ENCODE results near the gene SDS.

The SDS gene

GRCh38 chr12:113391650-113392337 is 11.9 kb downstream of the SDS start:
- Mint-ChIP-seq H3K27ac (ENCODE audit: low read depth) (no peak overlapping the region), H3K27me3 (no peaks in the 10 kb centered on the region), H3K36me3 (ENCODE audit: insufficient read depth) (peaks cover 8% of the 10 kb centered on the region), H3K9me3 (no peaks in the 10 kb centered on the region), H3K4me1 (no peaks in the 10 kb centered on the region), H3K4me3 (no peak overlapping the region)
- ATAC-seq (replicated peaks; ENCODE audit: extremely low read depth, poor library complexity, severe bottlenecking) (no peak), DNase-seq (ENCODE audit: low spot score in 2 of 2) (no peak)

- Mint-ChIP-seq H3K36me3 (ENCODE audit: insufficient read depth) (peaks cover 8% of the 10 kb centered on the region), H3K4me3 (no peak overlapping the region), H3K9me3 (no peaks in the 10 kb centered on the region), H3K27ac (ENCODE audit: low read depth) (no peak overlapping the region), H3K4me1 (no peaks in the 10 kb centered on the region), H3K27me3 (no peaks in the 10 kb centered on the region)
- DNase-seq (ENCODE audit: low spot score in 2 of 2) (no peak), ATAC-seq (replicated peaks; ENCODE audit: extremely low read depth, poor library complexity, severe bottlenecking) (no peak)
Measured at GRCh38 chr12:113391145-113391544, 12.5 kb downstream of the SDS start.

- Mint-ChIP-seq H3K27ac (ENCODE audit: low read depth) (no peak overlapping the region), H3K4me1 (no peaks in the 10 kb centered on the region), H3K36me3 (ENCODE audit: insufficient read depth) (peaks cover 8% of the 10 kb centered on the region), H3K27me3 (no peaks in the 10 kb centered on the region), H3K9me3 (no peaks in the 10 kb centered on the region), H3K4me3 (no peak overlapping the region)
- ATAC-seq (replicated peaks; ENCODE audit: extremely low read depth, poor library complexity, severe bottlenecking) (no peak), DNase-seq (ENCODE audit: low spot score in 2 of 2) (no peak)
Measured at GRCh38 chr12:113390064-113391043, 13.3 kb downstream of the SDS start.

- Mint-ChIP-seq H3K36me3 (ENCODE audit: insufficient read depth) (peaks cover 16% of the 10 kb centered on the region), H3K27ac (ENCODE audit: low read depth) (no peak overlapping the region), H3K9me3 (no peaks in the 10 kb centered on the region), H3K27me3 (no peaks in the 10 kb centered on the region), H3K4me1 (no peaks in the 10 kb centered on the region), H3K4me3 (no peak overlapping the region)
- ATAC-seq (replicated peaks; ENCODE audit: extremely low read depth, poor library complexity, severe bottlenecking) (no peak), DNase-seq (ENCODE audit: low spot score in 2 of 2) (no peak)
Measured at GRCh38 chr12:113388351-113388750, 15.3 kb downstream of the SDS start.

- Mint-ChIP-seq H3K4me1 (no peaks in the 10 kb centered on the region), H3K27me3 (no peaks in the 10 kb centered on the region), H3K4me3 (no peak overlapping the region), H3K9me3 (no peaks in the 10 kb centered on the region), H3K27ac (ENCODE audit: low read depth) (no peak overlapping the region), H3K36me3 (ENCODE audit: insufficient read depth) (peaks cover 16% of the 10 kb centered on the region)
- DNase-seq (ENCODE audit: low spot score in 2 of 2) (no peak), ATAC-seq (replicated peaks; ENCODE audit: extremely low read depth, poor library complexity, severe bottlenecking) (no peak)
Measured at GRCh38 chr12:113387631-113388030, 16.1 kb downstream of the SDS start.

GRCh38 chr12:113386866-113387566 is 16.7 kb downstream of the SDS start:
- Mint-ChIP-seq H3K9me3 (no peaks in the 10 kb centered on the region), H3K27me3 (no peaks in the 10 kb centered on the region), H3K4me3 (no peak overlapping the region), H3K27ac (ENCODE audit: low read depth) (no peak overlapping the region), H3K4me1 (no peaks in the 10 kb centered on the region), H3K36me3 (ENCODE audit: insufficient read depth) (peaks cover 16% of the 10 kb centered on the region)
- DNase-seq (ENCODE audit: low spot score in 2 of 2), result no peak
- no peak for ATAC-seq (replicated peaks; ENCODE audit: extremely low read depth, poor library complexity, severe bottlenecking)

- H3K4me3 Mint-ChIP-seq, result no peak overlapping the region
- no peak for DNase-seq (ENCODE audit: low spot score in 2 of 2)
- ATAC-seq (replicated peaks; ENCODE audit: extremely low read depth, poor library complexity, severe bottlenecking), result no peak
- no peaks in the 10 kb centered on the region for H3K4me1 Mint-ChIP-seq
- peaks cover 18% of the 10 kb centered on the region for H3K36me3 Mint-ChIP-seq (ENCODE audit: insufficient read depth)
- no peak overlapping the region for H3K27ac Mint-ChIP-seq (ENCODE audit: low read depth)
- H3K27me3 Mint-ChIP-seq, result no peaks in the 10 kb centered on the region
- H3K9me3 Mint-ChIP-seq, result no peaks in the 10 kb centered on the region
Measured at GRCh38 chr12:113385282-113385882, 18.3 kb downstream of the SDS start.

- Mint-ChIP-seq H3K4me3 (no peak overlapping the region), H3K9me3 (no peaks in the 10 kb centered on the region), H3K36me3 (ENCODE audit: insufficient read depth) (peaks cover 19% of the 10 kb centered on the region), H3K27ac (ENCODE audit: low read depth) (no peak overlapping the region), H3K27me3 (no peaks in the 10 kb centered on the region), H3K4me1 (no peaks in the 10 kb centered on the region)
- no peak for DNase-seq (ENCODE audit: low spot score in 2 of 2)
- no peak for ATAC-seq (replicated peaks; ENCODE audit: extremely low read depth, poor library complexity, severe bottlenecking)
Measured at GRCh38 chr12:113384778-113385177, 18.9 kb downstream of the SDS start.

- H3K4me3 Mint-ChIP-seq, result no peak overlapping the region
- DNase-seq (ENCODE audit: low spot score in 2 of 2) (no peak), ATAC-seq (replicated peaks; ENCODE audit: extremely low read depth, poor library complexity, severe bottlenecking) (no peak)
- H3K36me3 Mint-ChIP-seq (ENCODE audit: insufficient read depth), result peaks cover 16% of the 10 kb centered on the region
- no peaks in the 10 kb centered on the region for H3K4me1 Mint-ChIP-seq
- no peaks in the 10 kb centered on the region for H3K9me3 Mint-ChIP-seq
- no peaks in the 10 kb centered on the region for H3K27me3 Mint-ChIP-seq
- H3K27ac Mint-ChIP-seq (ENCODE audit: low read depth), result no peak overlapping the region
Measured at GRCh38 chr12:113382206-113382605, 21.5 kb downstream of the SDS start.

- Mint-ChIP-seq H3K36me3 (ENCODE audit: insufficient read depth) (peaks cover 20% of the 10 kb centered on the region), H3K4me3 (no peak overlapping the region), H3K27ac (ENCODE audit: low read depth) (no peak overlapping the region), H3K27me3 (no peaks in the 10 kb centered on the region), H3K4me1 (no peaks in the 10 kb centered on the region), H3K9me3 (no peaks in the 10 kb centered on the region)
- DNase-seq (ENCODE audit: low spot score in 2 of 2) (no peak), ATAC-seq (replicated peaks; ENCODE audit: extremely low read depth, poor library complexity, severe bottlenecking) (no peak)
Measured at GRCh38 chr12:113381220-113381619, 22.5 kb downstream of the SDS start.

GRCh38 chr12:113378291-113378690 is 25.4 kb downstream of the SDS start:
- DNase-seq (ENCODE audit: low spot score in 2 of 2) (no peak), ATAC-seq (replicated peaks; ENCODE audit: extremely low read depth, poor library complexity, severe bottlenecking) (no peak)
- Mint-ChIP-seq H3K9me3 (no peaks in the 10 kb centered on the region), H3K4me1 (no peaks in the 10 kb centered on the region), H3K27ac (ENCODE audit: low read depth) (no peak overlapping the region), H3K4me3 (no peak overlapping the region), H3K27me3 (no peaks in the 10 kb centered on the region), H3K36me3 (ENCODE audit: insufficient read depth) (peaks cover 12% of the 10 kb centered on the region)

- H3K27me3 Mint-ChIP-seq, result no peaks in the 10 kb centered on the region
- H3K4me3 Mint-ChIP-seq, result no peak overlapping the region
- no peak for DNase-seq (ENCODE audit: low spot score in 2 of 2)
- no peaks in the 10 kb centered on the region for H3K9me3 Mint-ChIP-seq
- peaks cover 12% of the 10 kb centered on the region for H3K36me3 Mint-ChIP-seq (ENCODE audit: insufficient read depth)
- peaks cover 7% of the 10 kb centered on the region for H3K4me1 Mint-ChIP-seq
- no peak overlapping the region for H3K27ac Mint-ChIP-seq (ENCODE audit: low read depth)
- ATAC-seq (replicated peaks; ENCODE audit: extremely low read depth, poor library complexity, severe bottlenecking), result no peak
Measured at GRCh38 chr12:113374823-113375428, 28.8 kb downstream of the SDS start.

Measured in central memory CD8-positive, alpha-beta T cell (primary cell).